Natural killer cell (primary cell): ENCODE data around the gene CD47. TPM values are rescaled to one million over a fixed set of nuclear protein-coding genes. Genes with fewer than 3 reads are reported as not detected.

Source experiments
- ATAC-seq, 3 donors: fragments of 150-1000 bp in 2 of 3; fragments of 200-7000 bp in 1 of 3; cut with Tn5 transposase; 1 replicate in 1 of 3; 2 replicates in 2 of 3; pipeline ENCODE4 v1.10.0; 2021; ENCODE audit warnings: mild to moderate bottlenecking in 2 of 3, moderate library complexity in 2 of 3
- DNase-seq, 2 donors: peaks; one replicate each; pipeline versions ENCODE4 v3.0.0 to v3.0.0-alpha.2; 2013 to 2021; ENCODE audit warnings: mixed read lengths in 1 of 2
- H3K27ac ChIP-seq: one replicate; pipeline ENCODE4 v1.5.1; 2013; ENCODE audit warnings: mild to moderate bottlenecking, low read length
- H3K27me3 ChIP-seq: one replicate; pipeline ENCODE4 v1.6.1; 2013; ENCODE audit warnings: low read length; ENCODE audit not compliant: control insufficient read depth, insufficient read depth
- H3K36me3 ChIP-seq: one replicate; pipeline ENCODE4 v1.6.1; 2013; ENCODE audit warnings: low read length; ENCODE audit not compliant: control insufficient read depth, insufficient read depth
- H3K4me1 ChIP-seq: one replicate; pipeline ENCODE4 v1.6.1; 2013; ENCODE audit warnings: low read length; ENCODE audit not compliant: control insufficient read depth, insufficient read depth
- H3K4me3 ChIP-seq: one replicate; pipeline ENCODE4 v1.5.1; 2013; ENCODE audit warnings: low read length
- H3K9me3 ChIP-seq: one replicate; pipeline ENCODE4 v1.6.1; 2013; ENCODE audit warnings: low read length; ENCODE audit not compliant: control insufficient read depth, insufficient read depth
- H3K27ac Mint-ChIP-seq, 2 donors: one replicate each; pipeline ENCODE4 v1.8.0; 2022; ENCODE audit warnings: mild to moderate bottlenecking in 2 of 2, mixed read lengths in 2 of 2, moderate library complexity in 1 of 2
- H3K27me3 Mint-ChIP-seq, 2 donors: one replicate each; pipeline ENCODE4 v1.8.0; 2022; ENCODE audit warnings: low read depth in 2 of 2, mixed read lengths in 2 of 2
- H3K36me3 Mint-ChIP-seq: one replicate; pipeline ENCODE4 v1.8.0; 2022; ENCODE audit warnings: mixed read lengths
- H3K4me1 Mint-ChIP-seq, 2 donors: one replicate each; pipeline ENCODE4 v1.8.0; 2022; ENCODE audit warnings: mixed read lengths in 2 of 2
- H3K4me3 Mint-ChIP-seq: one replicate; pipeline ENCODE4 v1.8.0; 2022; ENCODE audit warnings: mild to moderate bottlenecking, moderate library complexity, mixed read lengths
- H3K9me3 Mint-ChIP-seq, 2 donors: one replicate each; pipeline ENCODE4 v1.8.0; 2022; ENCODE audit warnings: mixed read lengths in 2 of 2
- WGBS: methylation state at CpG from one replicate; pipeline ENCODE4 v1.1.7; 2013; ENCODE audit warnings: missing lambda C conversion rate; ENCODE audit not compliant: insufficient coverage; 5-methylcytosine and 5-hydroxymethylcytosine counted together
- intact Hi-C: fragments of 100-400 bp; cut with micrococcal nuclease; formaldehyde crosslinking; loops from one replicate; pipeline ENCODE4 v1.14.2; 2022
- total RNA-seq, 4 donors: library from RNA; stranded (reverse); fragments of 120-200 nt in 1 of 4; gene quantifications; one replicate each; pipeline versions ENCODE4 v1.2.3 to v1.2.4, GENCODE V29; 2013 to 2022
- TF ChIP-seq, protein P1 (sequence below): fragments of 200-600 bp; IDR thresholded peaks from one replicate; pipeline ENCODE4 v1.8.0; 2022; ENCODE audit warnings: antibody characterized with exemption

CD47 gene
- total RNA-seq, 3 donors from 2014 or later (not counting 1 experiment from before 2014, with no cell fraction given): 226 to 236 (median 233) TPM

- Mint-ChIP-seq H3K36me3 (no peaks in the 10 kb centered on the region), H3K4me1 (peaks cover 11 to 24% of the 10 kb centered on the region in 2 donors), H3K4me3 (no peak overlapping the region), H3K27ac (no peak overlapping the region), H3K9me3 (no peaks in the 10 kb centered on the region), H3K27me3 (peaks cover 0 to 13% of the 10 kb centered on the region in 2 donors)
- 37% methylated on average over 11 of the region's 11 CpGs for WGBS
- TF ChIP-seq, protein P1, sequence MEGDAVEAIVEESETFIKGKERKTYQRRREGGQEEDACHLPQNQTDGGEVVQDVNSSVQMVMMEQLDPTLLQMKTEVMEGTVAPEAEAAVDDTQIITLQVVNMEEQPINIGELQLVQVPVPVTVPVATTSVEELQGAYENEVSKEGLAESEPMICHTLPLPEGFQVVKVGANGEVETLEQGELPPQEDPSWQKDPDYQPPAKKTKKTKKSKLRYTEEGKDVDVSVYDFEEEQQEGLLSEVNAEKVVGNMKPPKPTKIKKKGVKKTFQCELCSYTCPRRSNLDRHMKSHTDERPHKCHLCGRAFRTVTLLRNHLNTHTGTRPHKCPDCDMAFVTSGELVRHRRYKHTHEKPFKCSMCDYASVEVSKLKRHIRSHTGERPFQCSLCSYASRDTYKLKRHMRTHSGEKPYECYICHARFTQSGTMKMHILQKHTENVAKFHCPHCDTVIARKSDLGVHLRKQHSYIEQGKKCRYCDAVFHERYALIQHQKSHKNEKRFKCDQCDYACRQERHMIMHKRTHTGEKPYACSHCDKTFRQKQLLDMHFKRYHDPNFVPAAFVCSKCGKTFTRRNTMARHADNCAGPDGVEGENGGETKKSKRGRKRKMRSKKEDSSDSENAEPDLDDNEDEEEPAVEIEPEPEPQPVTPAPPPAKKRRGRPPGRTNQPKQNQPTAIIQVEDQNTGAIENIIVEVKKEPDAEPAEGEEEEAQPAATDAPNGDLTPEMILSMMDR: no peak
- Histone ChIP-seq H3K36me3 (no peaks in the 10 kb centered on the region), H3K27ac (no peak overlapping the region), H3K27me3 (no peaks in the 10 kb centered on the region), H3K4me1 (peaks cover 16% of the 10 kb centered on the region), H3K4me3 (no peak overlapping the region), H3K9me3 (no peaks in the 10 kb centered on the region)
- intact Hi-C loops: no loop called here
- ATAC-seq (no peak), DNase-seq (no peak)
Observed at GRCh38 chr3:108006077-108006771, 84.6 kb downstream of the CD47 start.

- WGBS: 22% methylated on average over 9 of the region's 9 CpGs
- DNase-seq: peak in 1 of 2 donors; percentile 9
- Histone ChIP-seq H3K27ac (no peak overlapping the region), H3K9me3 (no peaks in the 10 kb centered on the region), H3K36me3 (no peaks in the 10 kb centered on the region), H3K4me3 (no peak overlapping the region), H3K4me1 (peaks cover 16% of the 10 kb centered on the region), H3K27me3 (no peaks in the 10 kb centered on the region)
- TF ChIP-seq, protein P1: no peak
- intact Hi-C loops: no loop called here
- Mint-ChIP-seq H3K27ac (no peak overlapping the region), H3K27me3 (peaks cover 0 to 17% of the 10 kb centered on the region in 2 donors), H3K4me3 (peak overlapping the region; percentile 17), H3K36me3 (no peaks in the 10 kb centered on the region), H3K9me3 (no peaks in the 10 kb centered on the region), H3K4me1 (peaks cover 11 to 29% of the 10 kb centered on the region in 2 donors)
- ATAC-seq: no peak
Observed at GRCh38 chr3:108004647-108005046, 86.2 kb downstream of the CD47 start.

DNA sequence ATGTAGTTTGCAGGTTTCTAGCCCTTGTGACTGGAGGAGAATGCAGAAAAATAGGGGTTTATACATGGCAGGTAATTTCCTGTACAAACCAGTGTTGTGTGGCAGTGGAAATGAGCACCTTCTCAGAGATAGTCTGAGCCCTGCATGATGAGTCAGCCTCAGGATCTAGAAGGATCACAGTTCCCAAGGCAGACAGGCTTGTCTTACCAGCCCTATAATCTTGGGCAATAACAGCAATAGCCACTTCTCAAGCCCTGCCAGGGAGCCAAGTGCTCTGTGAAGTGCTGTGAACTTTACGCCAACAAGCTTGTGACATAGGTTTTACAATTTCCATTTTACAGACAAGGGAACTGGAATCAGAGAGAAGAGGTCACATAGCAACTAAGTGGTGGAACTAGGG lies 89.4 kb downstream of the CD47 start:
- TF ChIP-seq, protein P1: no peak
- H3K36me3 Mint-ChIP-seq: no peaks in the 10 kb centered on the region
- no peaks in the 10 kb centered on the region for H3K36me3 ChIP-seq
- no peaks in the 10 kb centered on the region for H3K9me3 Mint-ChIP-seq
- DNase-seq: no peak
- peaks cover 16% of the 10 kb centered on the region for H3K4me1 ChIP-seq
- no peak overlapping the region for H3K4me3 ChIP-seq
- no peak overlapping the region for H3K4me3 Mint-ChIP-seq
- no peaks in the 10 kb centered on the region for H3K9me3 ChIP-seq
- peaks cover 0 to 17% of the 10 kb centered on the region in 2 donors for H3K27me3 Mint-ChIP-seq
- H3K4me1 Mint-ChIP-seq: peaks cover 11 to 29% of the 10 kb centered on the region in 2 donors
- no peak overlapping the region for H3K27ac ChIP-seq
- WGBS: 100% methylated on average over 1 of the region's 1 CpG
- H3K27me3 ChIP-seq: no peaks in the 10 kb centered on the region
- no peak for ATAC-seq
- H3K27ac Mint-ChIP-seq: no peak overlapping the region
- intact Hi-C loops: no loop called here
